AG10803 (cell line): ENCODE measurements around the gene MAPKBP1.

Experiments used
- DNase-seq: peaks from one replicate; pipeline ENCODE4 v3.0.0; 2010; ENCODE audit warnings: low read depth
- H3K4me3 ChIP-seq: 2 replicates; pipeline ENCODE4 v1.5.1; 2011; ENCODE audit warnings: mild to moderate bottlenecking, low read length, control low read depth
- TF ChIP-seq, protein P1 (sequence below): conservative IDR thresholded peaks from 2 replicates; pipeline ENCODE4 v1.5.1; 2011; ENCODE audit warnings: mild to moderate bottlenecking, low read length, control low read depth, inconsistent platforms

MAPKBP1 gene

DNA sequence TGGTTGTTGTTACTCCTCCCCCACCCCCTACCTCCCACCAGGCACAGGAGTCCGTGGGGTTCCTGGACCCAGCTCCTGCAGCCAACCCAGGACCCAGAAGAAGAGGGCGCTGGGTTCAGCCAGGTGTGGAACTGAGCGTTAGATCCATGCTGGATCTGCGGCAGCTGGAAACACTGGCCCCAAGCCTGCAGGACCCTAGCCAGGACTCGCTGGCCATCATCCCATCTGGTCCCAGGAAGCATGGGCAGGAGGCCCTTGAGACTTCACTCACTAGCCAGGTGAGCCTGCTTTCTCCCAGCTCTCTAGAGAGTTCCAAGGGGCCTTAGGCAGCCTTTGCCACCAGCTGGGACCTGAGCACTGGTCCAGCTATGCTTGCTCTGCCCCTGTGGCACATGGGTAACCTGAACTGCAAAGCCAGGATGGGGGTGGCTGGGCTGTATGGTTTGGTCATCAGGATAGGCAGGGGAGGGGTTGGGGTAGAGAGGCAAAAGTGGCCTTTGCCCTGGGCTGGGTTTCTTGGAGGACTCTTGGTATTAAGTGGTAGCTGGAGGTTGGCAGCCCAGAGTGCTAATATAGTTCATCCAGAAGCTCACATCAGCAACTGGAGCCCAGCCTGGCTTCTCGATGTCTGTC, 46.6 kb downstream of the MAPKBP1 start:
- TF ChIP-seq, protein P1, sequence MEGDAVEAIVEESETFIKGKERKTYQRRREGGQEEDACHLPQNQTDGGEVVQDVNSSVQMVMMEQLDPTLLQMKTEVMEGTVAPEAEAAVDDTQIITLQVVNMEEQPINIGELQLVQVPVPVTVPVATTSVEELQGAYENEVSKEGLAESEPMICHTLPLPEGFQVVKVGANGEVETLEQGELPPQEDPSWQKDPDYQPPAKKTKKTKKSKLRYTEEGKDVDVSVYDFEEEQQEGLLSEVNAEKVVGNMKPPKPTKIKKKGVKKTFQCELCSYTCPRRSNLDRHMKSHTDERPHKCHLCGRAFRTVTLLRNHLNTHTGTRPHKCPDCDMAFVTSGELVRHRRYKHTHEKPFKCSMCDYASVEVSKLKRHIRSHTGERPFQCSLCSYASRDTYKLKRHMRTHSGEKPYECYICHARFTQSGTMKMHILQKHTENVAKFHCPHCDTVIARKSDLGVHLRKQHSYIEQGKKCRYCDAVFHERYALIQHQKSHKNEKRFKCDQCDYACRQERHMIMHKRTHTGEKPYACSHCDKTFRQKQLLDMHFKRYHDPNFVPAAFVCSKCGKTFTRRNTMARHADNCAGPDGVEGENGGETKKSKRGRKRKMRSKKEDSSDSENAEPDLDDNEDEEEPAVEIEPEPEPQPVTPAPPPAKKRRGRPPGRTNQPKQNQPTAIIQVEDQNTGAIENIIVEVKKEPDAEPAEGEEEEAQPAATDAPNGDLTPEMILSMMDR = no peak
- DNase-seq = no peak
- H3K4me3 ChIP-seq = no peak overlapping the region

DNA sequence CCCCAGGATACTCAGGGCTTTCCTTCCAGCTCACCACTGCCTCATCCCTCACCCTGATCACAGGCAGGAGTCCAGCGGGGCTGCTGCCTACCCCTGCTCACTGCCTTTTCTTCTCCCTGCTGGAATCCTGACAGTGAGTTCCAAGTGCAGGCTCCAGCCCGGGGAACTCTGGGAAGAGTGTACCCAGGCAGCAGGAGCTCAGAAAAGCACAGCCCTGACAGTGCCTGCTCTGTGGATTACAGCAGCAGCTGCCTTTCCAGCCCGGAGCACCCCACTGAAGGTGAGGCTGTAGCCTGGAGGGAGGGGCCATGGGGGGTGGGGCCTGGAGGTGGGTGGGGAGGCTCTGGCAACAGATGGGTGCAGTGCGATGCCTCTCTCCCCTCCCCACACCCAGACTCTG, 47.5 kb downstream of the MAPKBP1 start:
- TF ChIP-seq, protein P1 = no peak
- no peak for DNase-seq
- no peak overlapping the region for H3K4me3 ChIP-seq

- DNase-seq = no peak
- TF ChIP-seq, protein P1 = no peak
- H3K4me3 ChIP-seq = no peak overlapping the region
Measured at GRCh38 chr15:41822471-41822870, 48.2 kb downstream of the MAPKBP1 start.

DNA sequence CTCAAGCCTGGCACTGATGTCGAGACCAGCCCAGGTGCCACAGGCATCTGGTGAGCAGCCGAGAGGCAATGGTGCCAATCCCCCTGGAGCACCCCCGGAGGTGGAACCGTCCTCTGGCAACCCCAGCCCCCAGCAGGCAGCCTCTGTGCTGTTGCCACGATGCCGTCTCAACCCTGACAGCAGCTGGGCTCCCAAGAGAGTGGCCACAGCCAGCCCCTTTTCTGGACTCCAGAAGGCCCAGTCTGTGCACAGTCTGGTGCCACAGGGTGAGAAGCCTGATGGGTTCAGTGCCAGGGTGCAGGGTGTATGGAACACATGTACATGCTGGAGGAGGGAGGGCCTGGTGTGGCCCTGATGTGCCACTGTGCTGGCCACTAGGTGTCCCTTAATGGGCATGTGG, 48.7 kb downstream of the MAPKBP1 start:
- H3K4me3 ChIP-seq = no peak overlapping the region
- DNase-seq = no peak
- TF ChIP-seq, protein P1 = no peak

GRCh38 chr15:41823502-41823901, 49.2 kb downstream of the MAPKBP1 start:
- TF ChIP-seq, protein P1 = no peak

DNA sequence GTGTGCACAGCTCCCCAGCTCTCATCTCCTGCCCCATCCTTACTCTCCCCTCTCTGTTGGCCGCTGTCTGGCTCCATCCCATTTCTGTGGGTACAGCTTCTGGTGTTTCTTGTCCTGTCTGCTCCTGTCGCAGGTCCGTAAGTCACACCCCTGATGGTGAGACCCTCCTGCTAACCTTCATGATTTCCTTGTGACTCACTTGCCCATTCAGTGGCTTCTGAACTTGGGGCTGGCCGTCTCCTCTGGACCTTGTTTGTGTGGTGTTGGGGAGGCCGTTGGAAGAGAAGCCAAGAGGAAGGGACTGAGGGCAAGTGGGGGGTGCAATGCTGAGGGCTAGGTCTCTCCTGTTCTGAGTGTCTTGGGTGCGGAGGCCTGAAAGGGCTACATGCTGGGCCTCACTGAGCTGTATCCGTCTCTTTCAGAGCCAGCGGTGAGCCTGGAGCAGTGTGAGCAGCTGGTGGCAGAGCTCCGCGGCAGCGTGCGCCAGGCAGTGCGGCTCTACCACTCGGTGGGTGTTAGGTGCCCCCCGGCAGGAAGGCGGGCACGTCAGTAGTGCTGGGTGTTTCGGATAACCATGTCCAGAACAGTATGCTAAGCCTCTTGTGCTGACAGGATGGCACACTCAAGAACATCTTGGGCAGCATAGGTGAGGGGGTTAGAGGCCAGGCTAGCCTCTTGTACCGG, 49.9 kb downstream of the MAPKBP1 start:
- no peak for DNase-seq
- TF ChIP-seq, protein P1 = no peak

More at GRCh38 chr15:41823502-41823901, 49.2 kb downstream of the MAPKBP1 start:
- DNase-seq = no peak
- H3K4me3 ChIP-seq = no peak overlapping the region

GRCh38 chr15:41825145-41825544, 50.9 kb downstream of the MAPKBP1 start:
- no peak overlapping the region for H3K4me3 ChIP-seq
- TF ChIP-seq, protein P1 = no peak
- DNase-seq = no peak

More for the DNA sequence above, 49.9 kb downstream of the MAPKBP1 start:
- H3K4me3 ChIP-seq = no peak overlapping the region
